ENCODE results near the gene IGSF21.

The IGSF21 gene

GRCh38 chr1:18305182-18305795 lies 197.7 kb downstream of the IGSF21 start:
- TF ChIP-seq OSR1 (CRISPR knock-in tag; IDR thresholded peaks at IDR 0.05) (no peak), BACH2 (CRISPR knock-in tag; IDR thresholded peaks at IDR 0.05; ENCODE audit: borderline replicate concordance) (no peak), TSHZ2 (CRISPR knock-in tag; IDR thresholded peaks at IDR 0.05) (no peak), CSRNP3 (CRISPR knock-in tag; IDR thresholded peaks at IDR 0.05) (no peak), PPARA (CRISPR knock-in tag; IDR thresholded peaks at IDR 0.05; ENCODE audit: borderline replicate concordance) (no peak), TCF4 (CRISPR knock-in tag; IDR thresholded peaks at IDR 0.05; ENCODE audit: borderline replicate concordance) (no peak), CREB5 (CRISPR knock-in tag; IDR thresholded peaks at IDR 0.05; ENCODE audit: low read depth) (no peak), ZC3H10 (CRISPR knock-in tag; IDR thresholded peaks at IDR 0.05) (no peak), CSDC2 (CRISPR knock-in tag; IDR thresholded peaks at IDR 0.05) (no peak), RARB (CRISPR knock-in tag; IDR thresholded peaks at IDR 0.05) (no peak), ARNTL (CRISPR knock-in tag; IDR thresholded peaks at IDR 0.05; ENCODE audit: borderline replicate concordance, low read depth) (no peak), ESRRG (CRISPR knock-in tag; IDR thresholded peaks at IDR 0.05) (no peak), ZNF565 (CRISPR knock-in tag; conservative IDR thresholded peaks at IDR 0.05; ENCODE audit: low read depth) (no peak), PATZ1 (CRISPR knock-in tag; IDR thresholded peaks at IDR 0.05; ENCODE audit: borderline replicate concordance) (no peak), ZNF8 (CRISPR knock-in tag; IDR thresholded peaks at IDR 0.05) (no peak), ZFP30 (CRISPR knock-in tag; IDR thresholded peaks at IDR 0.05) (no peak)
- no peak for ATAC-seq

GRCh38 chr1:18307329-18307898 lies 199.8 kb downstream of the IGSF21 start:
- TF ChIP-seq ZFP3 (CRISPR knock-in tag; IDR thresholded peaks at IDR 0.05) (no peak), ZNF8 (CRISPR knock-in tag; IDR thresholded peaks at IDR 0.05) (no peak), CSRNP3 (CRISPR knock-in tag; IDR thresholded peaks at IDR 0.05) (no peak), TSHZ2 (CRISPR knock-in tag; IDR thresholded peaks at IDR 0.05) (no peak), OSR1 (CRISPR knock-in tag; IDR thresholded peaks at IDR 0.05) (no peak), POU6F1 (CRISPR knock-in tag; IDR thresholded peaks at IDR 0.05; ENCODE audit: borderline replicate concordance, low read depth) (no peak), SNAI2 (CRISPR knock-in tag; IDR thresholded peaks at IDR 0.05) (no peak), ZNF565 (CRISPR knock-in tag; conservative IDR thresholded peaks at IDR 0.05; ENCODE audit: low read depth) (no peak), PATZ1 (CRISPR knock-in tag; IDR thresholded peaks at IDR 0.05; ENCODE audit: borderline replicate concordance) (no peak), ARNTL (CRISPR knock-in tag; IDR thresholded peaks at IDR 0.05; ENCODE audit: borderline replicate concordance, low read depth) (no peak), CREB5 (CRISPR knock-in tag; IDR thresholded peaks at IDR 0.05; ENCODE audit: low read depth) (no peak), ZFP30 (CRISPR knock-in tag; IDR thresholded peaks at IDR 0.05) (no peak)
- ATAC-seq = no peak

Data from SK-N-SH treated with all-trans-retinoic acid at 6 μM for 48 hours (cell line).